Suprapubic skin (tissue), 4 donors: Measurements from ENCODE around the gene TNFSF11.

ENCODE experiments used
- CTCF ChIP-seq, 2 donors: fragments of 200-600 bp in 1 of 2; fragments of 450-650 bp in 1 of 2; sonication (generic) in 1 of 2; IDR thresholded peaks; one replicate each; pipeline ENCODE4 v1.5.1; 2016 to 2019; ENCODE audit warnings: antibody characterized with exemption in 2 of 2, mild to moderate bottlenecking in 1 of 2, moderate library complexity in 1 of 2
- EP300 ChIP-seq: sonication (generic); formaldehyde crosslinking; IDR thresholded peaks from one replicate; pipeline ENCODE4 v1.6.1; 2017; ENCODE audit warnings: antibody characterized with exemption
- POLR2A ChIP-seq, 2 donors: fragments of 450-650 bp; IDR thresholded peaks; one replicate each; pipeline ENCODE4 v1.6.1; 2017; ENCODE audit warnings: antibody characterized with exemption in 2 of 2, mild to moderate bottlenecking in 2 of 2, moderate library complexity in 2 of 2
- POLR2AphosphoS5 ChIP-seq, 3 donors: sonication (generic); formaldehyde crosslinking; IDR thresholded peaks; one replicate each; pipeline ENCODE4 v1.6.1; 2017; ENCODE audit warnings: antibody characterized with exemption in 3 of 3

GRCh38 chr13:42650506-42650905, 76.6 kb downstream of the TNFSF11 start:
- TF ChIP-seq EP300 (no peak), CTCF (IDR thresholded peaks at IDR 0.05) (no peak), POLR2AphosphoS5 (IDR thresholded peaks at IDR 0.05) (no peak), POLR2A (IDR thresholded peaks at IDR 0.05) (no peak)
